K562 (cell line): ENCODE data around the gene MAML1. TPM values are rescaled to one million over a fixed set of nuclear protein-coding genes. Genes with fewer than 3 reads are reported as not detected.

Source experiments
- CBFB ChIP-seq: sonication (generic); formaldehyde crosslinking; IDR thresholded peaks from 2 replicates; pipeline ENCODE4 v1.4.0; 2020; ENCODE audit warnings: mild to moderate bottlenecking, missing genetic modification reagents
- CBX8 ChIP-seq: fragments of 200-600 bp; sonication (generic); IDR thresholded peaks from 2 replicates; pipeline ENCODE4 v1.6.1; 2012; ENCODE audit warnings: borderline replicate concordance, mixed run types, low read depth, mild to moderate bottlenecking, moderate library complexity, mixed read lengths, low read length, control low read depth, inconsistent platforms; ENCODE audit not compliant: poor library complexity, severe bottlenecking; ENCODE audit errors: extremely low read depth
- CHD1 ChIP-seq: fragments of 200-600 bp; sonication (generic); IDR thresholded peaks from one replicate; pipeline ENCODE4 v1.6.1; 2012; ENCODE audit warnings: mild to moderate bottlenecking, moderate library complexity, low read length, inconsistent platforms
- FOSL1 ChIP-seq: fragments of 200-800 bp; sonication (Bioruptor generic); conservative IDR thresholded peaks from 2 replicates; pipeline ENCODE4 v1.6.1; 2016; ENCODE audit warnings: missing genetic modification characterization, missing compliant biosample characterization
- RBM25 ChIP-seq: fragments of 200-400 bp; formaldehyde crosslinking; IDR thresholded peaks from 2 replicates; pipeline ENCODE4 v1.6.1; 2018; ENCODE audit warnings: low read length, low read depth, moderate library complexity; ENCODE audit not compliant: severe bottlenecking
- TGIF2 ChIP-seq: sonication (generic); formaldehyde crosslinking; IDR thresholded peaks from 2 replicates; pipeline ENCODE4 v1.8.1; 2022; ENCODE audit warnings: mild to moderate bottlenecking, missing genetic modification reagents, moderate library complexity
- polyA plus RNA-seq, 8 experiments: library from polyadenylated mRNA; depleted of rRNA in 4 of 8; stranded (reverse) in 5 of 8; unstranded in 3 of 8; fragments of >200 nt; fragmentation: Nextera tagmentation in 2 of 8; fragmentation: Illumina TruSeq in 1 of 8; extraction: Ambion mirVana in 2 of 8; extraction: Trizol in 1 of 8; gene quantifications; 2 replicates each; pipeline versions ENCODE4 v1.2.1 to v1.2.3, GENCODE V29; 2011 to 2014; ENCODE audit warnings: inconsistent platforms in 1 of 8, missing spikeins in 1 of 8
- total RNA-seq, 7 experiments: library from RNA; depleted of rRNA in 6 of 7; stranded (reverse); fragments of >200 nt in 6 of 7; fragmentation: Illumina TruSeq in 2 of 7; extraction: Trizol in 2 of 7; gene quantifications; 2 replicates each; pipeline versions ENCODE4 v1.2.1 to v1.2.3, GENCODE V29; 2011 to 2021; ENCODE audit warnings: low replicate concordance in 1 of 7
- TF ChIP-seq, protein P1 (sequence below): fragments of 450-650 bp; IDR thresholded peaks from 2 replicates; pipeline ENCODE4 v1.6.1; 2016; ENCODE audit warnings: mild to moderate bottlenecking, moderate library complexity
- TF ChIP-seq, protein P2 (sequence below): sonication (generic); formaldehyde crosslinking; IDR thresholded peaks from 2 replicates; pipeline ENCODE4 v1.8.1; 2022; ENCODE audit warnings: missing genetic modification reagents
- TF ChIP-seq, protein P3 (sequence below): sonication (generic); formaldehyde crosslinking; IDR thresholded peaks from 2 replicates; pipeline ENCODE4 v1.8.0; 2023; ENCODE audit warnings: mild to moderate bottlenecking, missing genetic modification reagents

MAML1 gene
- total and polyA plus RNA-seq, 9 of the 15 experiments (the other 6 are each of a cell fraction or from before 2014, with no cell fraction given): 0.32 to 18.4 (median 7.0) TPM

DNA sequence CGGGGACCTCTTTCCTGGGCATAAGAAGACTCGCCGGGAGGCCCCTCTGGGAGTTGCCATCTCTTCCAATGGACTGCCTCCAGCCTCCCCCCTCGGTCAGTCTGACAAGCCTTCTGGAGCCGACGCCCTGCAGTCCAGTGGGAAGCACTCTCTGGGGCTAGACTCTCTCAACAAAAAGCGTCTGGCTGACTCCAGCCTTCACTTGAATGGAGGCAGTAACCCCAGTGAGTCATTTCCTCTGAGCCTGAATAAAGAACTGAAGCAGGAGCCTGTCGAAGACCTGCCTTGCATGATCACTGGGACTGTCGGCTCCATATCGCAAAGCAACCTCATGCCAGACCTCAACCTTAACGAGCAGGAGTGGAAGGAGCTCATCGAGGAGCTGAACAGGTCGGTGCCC lies 32.8 kb downstream of the MAML1 start (continued):
- TF ChIP-seq, protein P1, sequence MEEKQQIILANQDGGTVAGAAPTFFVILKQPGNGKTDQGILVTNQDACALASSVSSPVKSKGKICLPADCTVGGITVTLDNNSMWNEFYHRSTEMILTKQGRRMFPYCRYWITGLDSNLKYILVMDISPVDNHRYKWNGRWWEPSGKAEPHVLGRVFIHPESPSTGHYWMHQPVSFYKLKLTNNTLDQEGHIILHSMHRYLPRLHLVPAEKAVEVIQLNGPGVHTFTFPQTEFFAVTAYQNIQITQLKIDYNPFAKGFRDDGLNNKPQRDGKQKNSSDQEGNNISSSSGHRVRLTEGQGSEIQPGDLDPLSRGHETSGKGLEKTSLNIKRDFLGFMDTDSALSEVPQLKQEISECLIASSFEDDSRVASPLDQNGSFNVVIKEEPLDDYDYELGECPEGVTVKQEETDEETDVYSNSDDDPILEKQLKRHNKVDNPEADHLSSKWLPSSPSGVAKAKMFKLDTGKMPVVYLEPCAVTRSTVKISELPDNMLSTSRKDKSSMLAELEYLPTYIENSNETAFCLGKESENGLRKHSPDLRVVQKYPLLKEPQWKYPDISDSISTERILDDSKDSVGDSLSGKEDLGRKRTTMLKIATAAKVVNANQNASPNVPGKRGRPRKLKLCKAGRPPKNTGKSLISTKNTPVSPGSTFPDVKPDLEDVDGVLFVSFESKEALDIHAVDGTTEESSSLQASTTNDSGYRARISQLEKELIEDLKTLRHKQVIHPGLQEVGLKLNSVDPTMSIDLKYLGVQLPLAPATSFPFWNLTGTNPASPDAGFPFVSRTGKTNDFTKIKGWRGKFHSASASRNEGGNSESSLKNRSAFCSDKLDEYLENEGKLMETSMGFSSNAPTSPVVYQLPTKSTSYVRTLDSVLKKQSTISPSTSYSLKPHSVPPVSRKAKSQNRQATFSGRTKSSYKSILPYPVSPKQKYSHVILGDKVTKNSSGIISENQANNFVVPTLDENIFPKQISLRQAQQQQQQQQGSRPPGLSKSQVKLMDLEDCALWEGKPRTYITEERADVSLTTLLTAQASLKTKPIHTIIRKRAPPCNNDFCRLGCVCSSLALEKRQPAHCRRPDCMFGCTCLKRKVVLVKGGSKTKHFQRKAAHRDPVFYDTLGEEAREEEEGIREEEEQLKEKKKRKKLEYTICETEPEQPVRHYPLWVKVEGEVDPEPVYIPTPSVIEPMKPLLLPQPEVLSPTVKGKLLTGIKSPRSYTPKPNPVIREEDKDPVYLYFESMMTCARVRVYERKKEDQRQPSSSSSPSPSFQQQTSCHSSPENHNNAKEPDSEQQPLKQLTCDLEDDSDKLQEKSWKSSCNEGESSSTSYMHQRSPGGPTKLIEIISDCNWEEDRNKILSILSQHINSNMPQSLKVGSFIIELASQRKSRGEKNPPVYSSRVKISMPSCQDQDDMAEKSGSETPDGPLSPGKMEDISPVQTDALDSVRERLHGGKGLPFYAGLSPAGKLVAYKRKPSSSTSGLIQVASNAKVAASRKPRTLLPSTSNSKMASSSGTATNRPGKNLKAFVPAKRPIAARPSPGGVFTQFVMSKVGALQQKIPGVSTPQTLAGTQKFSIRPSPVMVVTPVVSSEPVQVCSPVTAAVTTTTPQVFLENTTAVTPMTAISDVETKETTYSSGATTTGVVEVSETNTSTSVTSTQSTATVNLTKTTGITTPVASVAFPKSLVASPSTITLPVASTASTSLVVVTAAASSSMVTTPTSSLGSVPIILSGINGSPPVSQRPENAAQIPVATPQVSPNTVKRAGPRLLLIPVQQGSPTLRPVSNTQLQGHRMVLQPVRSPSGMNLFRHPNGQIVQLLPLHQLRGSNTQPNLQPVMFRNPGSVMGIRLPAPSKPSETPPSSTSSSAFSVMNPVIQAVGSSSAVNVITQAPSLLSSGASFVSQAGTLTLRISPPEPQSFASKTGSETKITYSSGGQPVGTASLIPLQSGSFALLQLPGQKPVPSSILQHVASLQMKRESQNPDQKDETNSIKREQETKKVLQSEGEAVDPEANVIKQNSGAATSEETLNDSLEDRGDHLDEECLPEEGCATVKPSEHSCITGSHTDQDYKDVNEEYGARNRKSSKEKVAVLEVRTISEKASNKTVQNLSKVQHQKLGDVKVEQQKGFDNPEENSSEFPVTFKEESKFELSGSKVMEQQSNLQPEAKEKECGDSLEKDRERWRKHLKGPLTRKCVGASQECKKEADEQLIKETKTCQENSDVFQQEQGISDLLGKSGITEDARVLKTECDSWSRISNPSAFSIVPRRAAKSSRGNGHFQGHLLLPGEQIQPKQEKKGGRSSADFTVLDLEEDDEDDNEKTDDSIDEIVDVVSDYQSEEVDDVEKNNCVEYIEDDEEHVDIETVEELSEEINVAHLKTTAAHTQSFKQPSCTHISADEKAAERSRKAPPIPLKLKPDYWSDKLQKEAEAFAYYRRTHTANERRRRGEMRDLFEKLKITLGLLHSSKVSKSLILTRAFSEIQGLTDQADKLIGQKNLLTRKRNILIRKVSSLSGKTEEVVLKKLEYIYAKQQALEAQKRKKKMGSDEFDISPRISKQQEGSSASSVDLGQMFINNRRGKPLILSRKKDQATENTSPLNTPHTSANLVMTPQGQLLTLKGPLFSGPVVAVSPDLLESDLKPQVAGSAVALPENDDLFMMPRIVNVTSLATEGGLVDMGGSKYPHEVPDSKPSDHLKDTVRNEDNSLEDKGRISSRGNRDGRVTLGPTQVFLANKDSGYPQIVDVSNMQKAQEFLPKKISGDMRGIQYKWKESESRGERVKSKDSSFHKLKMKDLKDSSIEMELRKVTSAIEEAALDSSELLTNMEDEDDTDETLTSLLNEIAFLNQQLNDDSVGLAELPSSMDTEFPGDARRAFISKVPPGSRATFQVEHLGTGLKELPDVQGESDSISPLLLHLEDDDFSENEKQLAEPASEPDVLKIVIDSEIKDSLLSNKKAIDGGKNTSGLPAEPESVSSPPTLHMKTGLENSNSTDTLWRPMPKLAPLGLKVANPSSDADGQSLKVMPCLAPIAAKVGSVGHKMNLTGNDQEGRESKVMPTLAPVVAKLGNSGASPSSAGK: peak; percentile 65
- TF ChIP-seq CBX8 (no peak), CHD1 (no peak), FOSL1 (peak; percentile 64), CBFB (CRISPR knock-in tag) (no peak), TGIF2 (CRISPR knock-in tag) (no peak), RBM25 (no peak)
- TF ChIP-seq, protein P2, sequence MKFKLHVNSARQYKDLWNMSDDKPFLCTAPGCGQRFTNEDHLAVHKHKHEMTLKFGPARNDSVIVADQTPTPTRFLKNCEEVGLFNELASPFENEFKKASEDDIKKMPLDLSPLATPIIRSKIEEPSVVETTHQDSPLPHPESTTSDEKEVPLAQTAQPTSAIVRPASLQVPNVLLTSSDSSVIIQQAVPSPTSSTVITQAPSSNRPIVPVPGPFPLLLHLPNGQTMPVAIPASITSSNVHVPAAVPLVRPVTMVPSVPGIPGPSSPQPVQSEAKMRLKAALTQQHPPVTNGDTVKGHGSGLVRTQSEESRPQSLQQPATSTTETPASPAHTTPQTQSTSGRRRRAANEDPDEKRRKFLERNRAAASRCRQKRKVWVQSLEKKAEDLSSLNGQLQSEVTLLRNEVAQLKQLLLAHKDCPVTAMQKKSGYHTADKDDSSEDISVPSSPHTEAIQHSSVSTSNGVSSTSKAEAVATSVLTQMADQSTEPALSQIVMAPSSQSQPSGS (CRISPR knock-in tag): no peak
- TF ChIP-seq, protein P3, sequence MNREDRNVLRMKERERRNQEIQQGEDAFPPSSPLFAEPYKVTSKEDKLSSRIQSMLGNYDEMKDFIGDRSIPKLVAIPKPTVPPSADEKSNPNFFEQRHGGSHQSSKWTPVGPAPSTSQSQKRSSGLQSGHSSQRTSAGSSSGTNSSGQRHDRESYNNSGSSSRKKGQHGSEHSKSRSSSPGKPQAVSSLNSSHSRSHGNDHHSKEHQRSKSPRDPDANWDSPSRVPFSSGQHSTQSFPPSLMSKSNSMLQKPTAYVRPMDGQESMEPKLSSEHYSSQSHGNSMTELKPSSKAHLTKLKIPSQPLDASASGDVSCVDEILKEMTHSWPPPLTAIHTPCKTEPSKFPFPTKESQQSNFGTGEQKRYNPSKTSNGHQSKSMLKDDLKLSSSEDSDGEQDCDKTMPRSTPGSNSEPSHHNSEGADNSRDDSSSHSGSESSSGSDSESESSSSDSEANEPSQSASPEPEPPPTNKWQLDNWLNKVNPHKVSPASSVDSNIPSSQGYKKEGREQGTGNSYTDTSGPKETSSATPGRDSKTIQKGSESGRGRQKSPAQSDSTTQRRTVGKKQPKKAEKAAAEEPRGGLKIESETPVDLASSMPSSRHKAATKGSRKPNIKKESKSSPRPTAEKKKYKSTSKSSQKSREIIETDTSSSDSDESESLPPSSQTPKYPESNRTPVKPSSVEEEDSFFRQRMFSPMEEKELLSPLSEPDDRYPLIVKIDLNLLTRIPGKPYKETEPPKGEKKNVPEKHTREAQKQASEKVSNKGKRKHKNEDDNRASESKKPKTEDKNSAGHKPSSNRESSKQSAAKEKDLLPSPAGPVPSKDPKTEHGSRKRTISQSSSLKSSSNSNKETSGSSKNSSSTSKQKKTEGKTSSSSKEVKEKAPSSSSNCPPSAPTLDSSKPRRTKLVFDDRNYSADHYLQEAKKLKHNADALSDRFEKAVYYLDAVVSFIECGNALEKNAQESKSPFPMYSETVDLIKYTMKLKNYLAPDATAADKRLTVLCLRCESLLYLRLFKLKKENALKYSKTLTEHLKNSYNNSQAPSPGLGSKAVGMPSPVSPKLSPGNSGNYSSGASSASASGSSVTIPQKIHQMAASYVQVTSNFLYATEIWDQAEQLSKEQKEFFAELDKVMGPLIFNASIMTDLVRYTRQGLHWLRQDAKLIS: no peak
